Measurements from ENCODE around the gene CSNK2A2. TPM values are rescaled to one million over a fixed set of nuclear protein-coding genes. Genes with fewer than 3 reads are reported as not detected.

CSNK2A2 gene
- total and polyA plus RNA-seq, 10 of the 15 experiments (the other 5 are each of a cell fraction or from before 2014, with no cell fraction given): 17.4 to 79.1 (median 29.4) TPM

- TF ChIP-seq YY1 (IDR thresholded peaks at IDR 0.05; ENCODE audit: low read depth, low read length): peak; percentile 39; the same call in 1 of the 2 replicates
- no peak for TF ChIP-seq ZZZ3 (IDR thresholded peaks at IDR 0.05; ENCODE audit: control insufficient read depth, insufficient read length, low read depth)
- no peak for TF ChIP-seq RAD51 (IDR thresholded peaks at IDR 0.05)
- TF ChIP-seq E4F1 (IDR thresholded peaks at IDR 0.05; ENCODE audit: borderline replicate concordance, partially characterized antibody): no peak
- TF ChIP-seq BMI1 (IDR thresholded peaks at IDR 0.05; ENCODE audit: borderline replicate concordance): no peak
- no peak for TF ChIP-seq SREBF2 (IDR thresholded peaks at IDR 0.05; ENCODE audit: low read length)
- TF ChIP-seq SP1 (IDR thresholded peaks at IDR 0.05; ENCODE audit: low read depth, low read length): no peak
- TF ChIP-seq SIX5 (IDR thresholded peaks at IDR 0.05; ENCODE audit: low read depth, low read length, severe bottlenecking): peak; percentile 85
- no peak for TF ChIP-seq SUPT20H (IDR thresholded peaks at IDR 0.05; ENCODE audit: borderline replicate concordance, control insufficient read depth, low read depth, low read length)
- peak; percentile 65 for TF ChIP-seq E2F4 (IDR thresholded peaks at IDR 0.05; ENCODE audit: low read depth, low read length)
- TF ChIP-seq CBX5 (IDR thresholded peaks at IDR 0.05; ENCODE audit: low read depth): no peak
- no peak for TF ChIP-seq ZNF687 (IDR thresholded peaks at IDR 0.05)
- TF ChIP-seq TCF12 (IDR thresholded peaks at IDR 0.05; ENCODE audit: low read depth, low read length): no peak
- TF ChIP-seq SMAD5 (IDR thresholded peaks at IDR 0.05; ENCODE audit: low read depth): no peak
- TF ChIP-seq ZNF207 (IDR thresholded peaks at IDR 0.05; ENCODE audit: borderline replicate concordance): no peak
- no peak for TF ChIP-seq ZNF384 (IDR thresholded peaks at IDR 0.05; ENCODE audit: borderline replicate concordance, low read depth, low read length)
- TF ChIP-seq RELA (IDR thresholded peaks at IDR 0.05; ENCODE audit: borderline replicate concordance, partially characterized antibody): no peak
- no peak for TF ChIP-seq MXI1 (IDR thresholded peaks at IDR 0.05; ENCODE audit: low read depth, low read length)
- no peak for TF ChIP-seq PML (IDR thresholded peaks at IDR 0.05; ENCODE audit: low read length)
- TF ChIP-seq BHLHE40 (IDR thresholded peaks at IDR 0.05; ENCODE audit: borderline replicate concordance in 1 of 2, low read depth in 2 of 2, low read length in 1 of 2): no peak
- TF ChIP-seq EED (IDR thresholded peaks at IDR 0.05; ENCODE audit: low read depth): no peak
- TF ChIP-seq GABPA (IDR thresholded peaks at IDR 0.05; ENCODE audit: low read depth): no peak
- TF ChIP-seq MEF2A (IDR thresholded peaks at IDR 0.05; ENCODE audit: insufficient read depth, low read depth, low read length): no peak
- TF ChIP-seq RFX5 (IDR thresholded peaks at IDR 0.05; ENCODE audit: low read depth, low read length): no peak
- no peak for TF ChIP-seq PAX5 (IDR thresholded peaks at IDR 0.05; ENCODE audit: borderline replicate concordance, low read depth, low read length)
- TF ChIP-seq NFXL1 (IDR thresholded peaks at IDR 0.05; ENCODE audit: borderline replicate concordance): no peak
Measured at GRCh38 chr16:58236231-58236690, 38.4 kb upstream of the CSNK2A2 start (continued).

All from GM12878 (cell line).